Measurements from ENCODE around the gene DAB2IP.

Gene DAB2IP

DNA sequence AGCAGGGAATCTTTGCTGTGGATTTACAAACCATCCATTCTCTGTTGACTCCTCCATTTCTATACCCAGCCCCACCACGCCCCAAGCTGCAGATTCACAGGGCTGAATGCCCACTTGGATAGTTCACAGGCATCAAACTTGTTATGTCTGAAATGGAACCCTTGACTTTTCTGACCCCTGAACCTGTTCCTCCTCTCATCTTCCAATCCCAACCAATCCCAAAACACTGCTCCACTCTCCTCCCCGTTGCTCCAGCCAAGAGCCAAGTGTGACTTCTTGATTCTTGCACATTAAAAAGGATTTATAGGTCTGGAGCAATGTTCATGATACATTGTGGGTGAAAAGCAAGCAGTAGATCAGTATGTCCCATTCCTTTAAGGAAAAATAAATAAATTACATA is 145.6 kb downstream of the DAB2IP start:
- Histone ChIP-seq H3K79me1 (ENCODE audit: low read depth, low read length) (no peaks in the 10 kb centered on the region), H3K4me3 (ENCODE audit: low read length in 2 of 2) (no peak overlapping the region), H2BK120ac (ENCODE audit: low read depth, low read length) (no peak overlapping the region), H2BK12ac (ENCODE audit: low read length) (no peak overlapping the region), H3K36me3 (replicated peaks in 1 of 2; ENCODE audit: control insufficient read depth in 2 of 2, insufficient read depth in 2 of 2, low read length in 2 of 2) (no peaks in the 10 kb centered on the region), H2AFZ (ENCODE audit: low read length) (no peak overlapping the region), H3K9me3 (replicated peaks in 1 of 2; ENCODE audit: control insufficient read depth in 2 of 2, insufficient read depth in 1 of 2, low read depth in 1 of 2, low read length in 2 of 2) (no peaks in the 10 kb centered on the region), H4K8ac (ENCODE audit: low read depth, low read length) (no peak overlapping the region), H3K27ac (replicated peaks; ENCODE audit: low read length) (no peak overlapping the region), H2BK5ac (ENCODE audit: low read length) (no peak overlapping the region), H3K4me2 (ENCODE audit: insufficient read depth, low read length, poor library complexity, severe bottlenecking) (no peak overlapping the region), H3K9ac (ENCODE audit: low read depth, low read length, poor library complexity) (no peak overlapping the region), H2BK15ac (ENCODE audit: low read length) (no peak overlapping the region), H3K4me1 (ENCODE audit: control insufficient read depth in 2 of 2, insufficient read depth in 1 of 2, low read depth in 1 of 2, low read length in 2 of 2) (no peaks in the 10 kb centered on the region), H3K14ac (ENCODE audit: low read length) (no peak overlapping the region), H3K4ac (ENCODE audit: low read length) (no peak overlapping the region), H4K91ac (ENCODE audit: low read depth, low read length, poor library complexity) (no peak overlapping the region), H2AK5ac (ENCODE audit: low read depth, low read length) (no peak overlapping the region), H3K23ac (ENCODE audit: low read depth, low read length, poor library complexity) (no peak overlapping the region), H3K27me3 (ENCODE audit: control insufficient read depth in 3 of 3, insufficient read depth in 3 of 3, low read depth in 1 of 3, low read length in 3 of 3) (peaks cover 0 to 19% (median 0%) of the 10 kb centered on the region in 3 experiments), H3K18ac (ENCODE audit: low read length) (no peak overlapping the region)
- no peak for DNase-seq (ENCODE audit: low spot score)
- no CpG with 5 or more reads among the region's 2 CpGs for WGBS, 2 donors (ENCODE audit: extremely low coverage in 2 of 2, insufficient read length in 2 of 2, insufficient replicate concordance in 1 of 2)

DNA sequence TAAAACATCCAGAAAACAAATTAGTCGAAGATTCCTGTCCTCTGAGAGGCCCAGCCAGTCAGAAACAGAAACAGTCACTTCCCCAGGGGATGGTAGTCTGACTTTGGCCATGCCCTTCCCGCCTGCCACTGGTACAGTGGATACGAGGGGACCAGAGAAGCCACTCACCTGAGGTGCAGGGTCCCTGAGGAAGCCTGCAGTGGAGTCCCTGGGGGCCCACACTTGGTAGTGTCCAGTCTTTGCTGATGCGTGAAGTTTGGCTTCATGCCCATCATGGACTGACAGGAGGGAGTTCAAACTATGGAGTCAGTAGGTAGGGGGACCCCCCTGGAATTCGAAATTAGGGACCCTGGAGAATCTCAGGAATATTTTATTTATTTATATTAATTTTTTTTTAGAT is 147.5 kb downstream of the DAB2IP start:
- no CpG with 5 or more reads among the region's 5 CpGs for WGBS, 2 donors (ENCODE audit: extremely low coverage in 2 of 2, insufficient read length in 2 of 2, insufficient replicate concordance in 1 of 2)
- Histone ChIP-seq H4K91ac (ENCODE audit: low read depth, low read length, poor library complexity) (no peak overlapping the region), H3K9me3 (replicated peaks in 1 of 2; ENCODE audit: control insufficient read depth in 2 of 2, insufficient read depth in 1 of 2, low read depth in 1 of 2, low read length in 2 of 2) (no peaks in the 10 kb centered on the region), H3K4me2 (ENCODE audit: insufficient read depth, low read length, poor library complexity, severe bottlenecking) (no peak overlapping the region), H3K23ac (ENCODE audit: low read depth, low read length, poor library complexity) (no peak overlapping the region), H2AK5ac (ENCODE audit: low read depth, low read length) (no peak overlapping the region), H3K9ac (ENCODE audit: low read depth, low read length, poor library complexity) (no peak overlapping the region), H3K27ac (replicated peaks; ENCODE audit: low read length) (no peak overlapping the region), H2BK12ac (ENCODE audit: low read length) (no peak overlapping the region), H2BK5ac (ENCODE audit: low read length) (no peak overlapping the region), H2AFZ (ENCODE audit: low read length) (no peak overlapping the region), H3K14ac (ENCODE audit: low read length) (no peak overlapping the region), H2BK15ac (ENCODE audit: low read length) (no peak overlapping the region), H4K8ac (ENCODE audit: low read depth, low read length) (no peak overlapping the region), H3K4me1 (ENCODE audit: control insufficient read depth in 2 of 2, insufficient read depth in 1 of 2, low read depth in 1 of 2, low read length in 2 of 2) (no peaks in the 10 kb centered on the region), H3K36me3 (replicated peaks in 1 of 2; ENCODE audit: control insufficient read depth in 2 of 2, insufficient read depth in 2 of 2, low read length in 2 of 2) (no peaks in the 10 kb centered on the region), H3K18ac (ENCODE audit: low read length) (peak overlapping the region; percentile 59), H3K4me3 (ENCODE audit: low read length in 2 of 2) (no peak overlapping the region), H3K27me3 (ENCODE audit: control insufficient read depth in 3 of 3, insufficient read depth in 3 of 3, low read depth in 1 of 3, low read length in 3 of 3) (peaks cover 0 to 29% (median 0%) of the 10 kb centered on the region in 3 experiments), H2BK120ac (ENCODE audit: low read depth, low read length) (no peak overlapping the region), H3K79me1 (ENCODE audit: low read depth, low read length) (no peaks in the 10 kb centered on the region), H3K4ac (ENCODE audit: low read length) (no peak overlapping the region)
- no peak for DNase-seq (ENCODE audit: low spot score)

DNA sequence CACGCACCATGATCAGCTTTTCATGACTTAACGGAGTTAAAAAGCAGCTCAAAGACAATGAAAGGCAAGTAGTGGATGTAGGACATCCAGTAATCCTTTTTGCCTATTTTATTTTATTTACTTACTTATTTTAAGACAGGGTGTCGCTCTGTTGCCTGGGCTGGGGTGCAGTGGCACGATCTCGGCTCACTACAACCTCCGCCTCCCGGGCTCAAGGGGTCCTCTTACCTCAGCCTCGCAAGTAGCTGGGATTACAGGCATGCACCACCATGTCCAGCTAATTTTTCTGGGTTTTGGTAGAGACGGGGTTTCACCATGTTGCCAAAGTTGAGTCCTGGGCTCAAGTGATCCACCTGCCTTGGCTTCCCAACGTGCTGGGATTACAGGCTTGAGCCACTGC is 148.9 kb downstream of the DAB2IP start:
- Histone ChIP-seq H3K4me3 (ENCODE audit: low read length in 2 of 2) (no peak overlapping the region), H3K18ac (ENCODE audit: low read length) (no peak overlapping the region), H3K27ac (replicated peaks; ENCODE audit: low read length) (no peak overlapping the region), H3K4me1 (ENCODE audit: control insufficient read depth in 2 of 2, insufficient read depth in 1 of 2, low read depth in 1 of 2, low read length in 2 of 2) (no peaks in the 10 kb centered on the region), H3K23ac (ENCODE audit: low read depth, low read length, poor library complexity) (no peak overlapping the region), H3K36me3 (replicated peaks in 1 of 2; ENCODE audit: control insufficient read depth in 2 of 2, insufficient read depth in 2 of 2, low read length in 2 of 2) (no peaks in the 10 kb centered on the region), H3K4me2 (ENCODE audit: insufficient read depth, low read length, poor library complexity, severe bottlenecking) (no peak overlapping the region), H3K79me1 (ENCODE audit: low read depth, low read length) (no peaks in the 10 kb centered on the region), H3K27me3 (ENCODE audit: control insufficient read depth in 3 of 3, insufficient read depth in 3 of 3, low read depth in 1 of 3, low read length in 3 of 3) (peaks cover 0 to 29% (median 0%) of the 10 kb centered on the region in 3 experiments), H2AFZ (ENCODE audit: low read length) (no peak overlapping the region), H4K91ac (ENCODE audit: low read depth, low read length, poor library complexity) (no peak overlapping the region), H3K9me3 (replicated peaks in 1 of 2; ENCODE audit: control insufficient read depth in 2 of 2, insufficient read depth in 1 of 2, low read depth in 1 of 2, low read length in 2 of 2) (peaks cover 2 to 4% of the 10 kb centered on the region in 2 donors), H3K9ac (ENCODE audit: low read depth, low read length, poor library complexity) (no peak overlapping the region), H2BK15ac (ENCODE audit: low read length) (no peak overlapping the region), H4K8ac (ENCODE audit: low read depth, low read length) (no peak overlapping the region), H2AK5ac (ENCODE audit: low read depth, low read length) (no peak overlapping the region), H2BK120ac (ENCODE audit: low read depth, low read length) (no peak overlapping the region), H2BK5ac (ENCODE audit: low read length) (no peak overlapping the region), H3K4ac (ENCODE audit: low read length) (no peak overlapping the region), H3K14ac (ENCODE audit: low read length) (no peak overlapping the region), H2BK12ac (ENCODE audit: low read length) (no peak overlapping the region)
- WGBS, 2 donors (ENCODE audit: extremely low coverage in 2 of 2, insufficient read length in 2 of 2, insufficient replicate concordance in 1 of 2): no CpG with 5 or more reads among the region's 10 CpGs
- no peak for DNase-seq (ENCODE audit: low spot score)

DNA sequence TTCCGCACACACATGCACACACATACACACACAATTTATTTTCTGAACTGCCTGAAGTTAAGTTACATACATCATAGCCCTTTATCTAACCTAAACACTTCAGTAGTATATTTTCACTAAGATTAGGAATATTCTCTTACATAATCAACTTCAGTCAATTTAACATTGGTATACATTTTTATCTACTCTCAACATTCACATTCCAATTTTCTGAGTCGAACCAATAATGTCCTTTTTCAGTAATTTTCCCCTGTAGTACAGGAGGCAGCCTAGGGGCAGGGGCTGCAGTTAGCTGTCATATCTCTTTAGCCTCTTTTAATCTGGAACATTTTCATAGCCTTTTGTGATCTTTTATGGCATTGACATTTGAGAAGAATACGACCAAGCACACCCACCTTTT is 150.1 kb downstream of the DAB2IP start:
- H2BK12ac ChIP-seq (ENCODE audit: low read length): no peak overlapping the region
- WGBS, 2 donors (ENCODE audit: extremely low coverage in 2 of 2, insufficient read length in 2 of 2, insufficient replicate concordance in 1 of 2): no CpG with 5 or more reads among the region's 3 CpGs
- H3K9me3 ChIP-seq (replicated peaks in 1 of 2; ENCODE audit: control insufficient read depth in 2 of 2, insufficient read depth in 1 of 2, low read depth in 1 of 2, low read length in 2 of 2): peaks cover 2 to 4% of the 10 kb centered on the region in 2 donors
- H3K79me1 ChIP-seq (ENCODE audit: low read depth, low read length): no peaks in the 10 kb centered on the region
- DNase-seq (ENCODE audit: low spot score): no peak
- no peak overlapping the region for H2AK5ac ChIP-seq (ENCODE audit: low read depth, low read length)
- no peak overlapping the region for H3K4me3 ChIP-seq (ENCODE audit: low read length in 2 of 2)
- H3K4ac ChIP-seq (ENCODE audit: low read length): no peak overlapping the region
- H3K36me3 ChIP-seq (replicated peaks in 1 of 2; ENCODE audit: control insufficient read depth in 2 of 2, insufficient read depth in 2 of 2, low read length in 2 of 2): no peaks in the 10 kb centered on the region
- no peak overlapping the region for H3K18ac ChIP-seq (ENCODE audit: low read length)
- no peak overlapping the region for H3K23ac ChIP-seq (ENCODE audit: low read depth, low read length, poor library complexity)
- H2AFZ ChIP-seq (ENCODE audit: low read length): no peak overlapping the region
- no peaks in the 10 kb centered on the region for H3K4me1 ChIP-seq (ENCODE audit: control insufficient read depth in 2 of 2, insufficient read depth in 1 of 2, low read depth in 1 of 2, low read length in 2 of 2)
- no peak overlapping the region for H4K91ac ChIP-seq (ENCODE audit: low read depth, low read length, poor library complexity)
- peaks cover 0 to 29% (median 2%) of the 10 kb centered on the region in 3 experiments for H3K27me3 ChIP-seq (ENCODE audit: control insufficient read depth in 3 of 3, insufficient read depth in 3 of 3, low read depth in 1 of 3, low read length in 3 of 3)
- no peak overlapping the region for H3K27ac ChIP-seq (replicated peaks; ENCODE audit: low read length)
- no peak overlapping the region for H3K9ac ChIP-seq (ENCODE audit: low read depth, low read length, poor library complexity)
- H2BK15ac ChIP-seq (ENCODE audit: low read length): no peak overlapping the region
- H2BK120ac ChIP-seq (ENCODE audit: low read depth, low read length): no peak overlapping the region
- H4K8ac ChIP-seq (ENCODE audit: low read depth, low read length): no peak overlapping the region
- H3K14ac ChIP-seq (ENCODE audit: low read length): no peak overlapping the region
- H2BK5ac ChIP-seq (ENCODE audit: low read length): no peak overlapping the region
- H3K4me2 ChIP-seq (ENCODE audit: insufficient read depth, low read length, poor library complexity, severe bottlenecking): no peak overlapping the region
